ENCODE data around the gene ACE. TPM values are rescaled to one million over a fixed set of nuclear protein-coding genes. Genes with fewer than 3 reads are reported as not detected.

Gene ACE
- total RNA-seq, 120 experiments from 2014 or later, result 4.2 to 23.0 (median 12.1) TPM

Other genes with a start within 250 kb of the ACE start
- gene CYB561, start 30.8 kb upstream of the ACE start, total RNA-seq, result 10 to 100 TPM; 11.4 to 81.5 (median 46.1) TPM
- gene KCNH6, start 46.3 kb downstream of the ACE start, total RNA-seq, result 1 to 10 TPM in 51 of 120 experiments, under 1 TPM in 69; 0.28 to 1.8 (median 0.97) TPM
- gene DCAF7, start 73.4 kb downstream of the ACE start, total RNA-seq, result 10 to 100 TPM; 51.7 to 77.3 (median 64.0) TPM
- gene TACO1, start 123.8 kb downstream of the ACE start, total RNA-seq, result 10 to 100 TPM; 11.2 to 27.0 (median 20.5) TPM
- gene MAP3K3, start 145.4 kb downstream of the ACE start, total RNA-seq, result 10 to 100 TPM; 24.2 to 55.3 (median 37.6) TPM
- 10 to 100 TPM; 12.5 to 37.7 (median 23.8) TPM for gene LIMD2, start 223.1 kb downstream of the ACE start, total RNA-seq